Activated CD4-positive, alpha-beta T cell treated with anti-CD3 and anti-CD28 coated beads for 36 hours (primary cell): ENCODE data around the gene CGB1. TPM values are rescaled to one million over a fixed set of nuclear protein-coding genes. Genes with fewer than 3 reads are reported as not detected.

Experiments
- ATAC-seq: fragments of 200-7000 bp; cut with Tn5 transposase; one replicate; pipeline ENCODE4 v1.10.0; 2021; ENCODE audit warnings: mild to moderate bottlenecking, moderate library complexity
- CTCF ChIA-PET: fragments of 350-600 bp; sonication (Branson Sonifier 250); formaldehyde crosslinking; loops from one replicate; lab custom pipeline; 2021; ENCODE audit warnings: antibody characterized with exemption; lab: Charles Lee
- POLR2A ChIA-PET: fragments of 350-600 bp; sonication (Branson Sonifier 250); formaldehyde crosslinking; loops from one replicate; lab custom pipeline; 2021; ENCODE audit warnings: antibody characterized with exemption, inconsistent platforms; lab: Charles Lee
- DNase-seq: peaks from one replicate; pipeline ENCODE4 v3.0.0-alpha.2; 2020
- H3K27ac Mint-ChIP-seq: one replicate; pipeline ENCODE4 v1.8.0; 2021; ENCODE audit warnings: mixed read lengths
- H3K27me3 Mint-ChIP-seq: one replicate; pipeline ENCODE4 v1.8.0; 2021; ENCODE audit warnings: mixed read lengths
- H3K36me3 Mint-ChIP-seq: one replicate; pipeline ENCODE4 v1.8.0; 2021; ENCODE audit warnings: low read depth, mixed read lengths
- H3K4me1 Mint-ChIP-seq: one replicate; pipeline ENCODE4 v1.8.0; 2021; ENCODE audit warnings: mixed read lengths
- H3K4me3 Mint-ChIP-seq: one replicate; pipeline ENCODE4 v1.8.0; 2021; ENCODE audit warnings: mild to moderate bottlenecking, moderate library complexity, mixed read lengths
- H3K9me3 Mint-ChIP-seq: one replicate; pipeline ENCODE4 v1.8.0; 2021; ENCODE audit warnings: low read depth, mixed read lengths
- intact Hi-C, 2 experiments: fragments of 100-400 bp; cut with DNase I in 1 of 2; cut with micrococcal nuclease in 1 of 2; formaldehyde crosslinking; loops; one replicate each; pipeline versions ENCODE4 v1.14.2 to v1.15.1; 2022 to 2024; cut with DNase I, micrococcal nuclease
- total RNA-seq, 2 experiments: library from RNA; stranded (reverse); gene quantifications; one replicate each; pipeline ENCODE4 v1.2.3, GENCODE V29; 2021

Gene CGB1
- total RNA-seq, 2 experiments from 2014 or later, result not detected

GRCh38 chr19:48993175-48994034, 43.3 kb downstream of the CGB1 start, which contains the start of the genes GYS1 and RUVBL2:
Gene GYS1, minus strand, starts transcription at chr19:48993309. Its CDS starts 197 bp downstream, at chr19:48993112.
Gene RUVBL2, plus strand, starts transcription at chr19:48993887. Its CDS starts 25 bp downstream, at chr19:48993912.
- H3K9me3 Mint-ChIP-seq, result no peaks in the 10 kb centered on the region
- DNase-seq, result peak; percentile 100
- H3K4me1 Mint-ChIP-seq, result peaks cover 41% of the 10 kb centered on the region
- ATAC-seq, result peak; percentile 95
- intact Hi-C loops, result loop anchor here (1.0 to 10.0 kb wide), 27 partner anchors 28 to 1031 kb away; partner anchors contain the start of genes FTL (in 2 of the 2), ALDH16A1 (in 1 of the 2), BAX (in 1 of the 2) and C19orf73 (in 1 of the 2)
- POLR2A ChIA-PET, result interaction anchor here (0.5 to 1.3 kb wide), 12 partner anchors 10 to 918 kb away, joined by 3 to 10 read pairs (median 4); partner anchors contain the start of genes CA11 and NUCB1
- H3K4me3 Mint-ChIP-seq, result peak within 1 kb of the TSS; percentile 100
- CTCF ChIA-PET, result interaction anchor here (0.6 to 3.4 kb wide), 55 partner anchors 10 to 630 kb away, joined by 3 to 45 read pairs (median 4); partner anchors contain the start of genes BAX, CA11, DHDH and FTL
- H3K27ac Mint-ChIP-seq, result peak within 1 kb of the TSS; percentile 97
- no peaks in the 10 kb centered on the region for H3K27me3 Mint-ChIP-seq
- peaks cover 31% of the 10 kb centered on the region for H3K36me3 Mint-ChIP-seq

- intact Hi-C loops, result loop anchor here (1.0 to 10.0 kb wide), 28 partner anchors 27 to 1032 kb away; partner anchors contain the start of genes FTL (in 2 of the 2), ALDH16A1 (in 1 of the 2), BAX (in 1 of the 2) and C19orf73 (in 1 of the 2)
- ChIA-PET CTCF (interaction anchor here (0.6 to 3.4 kb wide), 28 partner anchors 9 to 630 kb away, joined by 3 to 45 read pairs (median 4); partner anchors contain the start of genes CA11, DHDH, FTL and HSD17B14), POLR2A (interaction anchor here (0.6 to 1.3 kb wide), 6 partner anchors 9 to 347 kb away, joined by 3 to 10 read pairs (median 4); partner anchors contain the start of genes CA11 and NUCB1)
- ATAC-seq, result no peak
- peak; percentile 44 for DNase-seq
- Mint-ChIP-seq H3K27me3 (no peaks in the 10 kb centered on the region), H3K4me1 (peaks cover 47% of the 10 kb centered on the region), H3K4me3 (peak overlapping the region; percentile 100), H3K27ac (peak overlapping the region; percentile 97), H3K9me3 (no peaks in the 10 kb centered on the region), H3K36me3 (peaks cover 36% of the 10 kb centered on the region)
These were observed 44.0 kb downstream of the CGB1 start for GRCh38 chr19:48992581-48993174.

DNA sequence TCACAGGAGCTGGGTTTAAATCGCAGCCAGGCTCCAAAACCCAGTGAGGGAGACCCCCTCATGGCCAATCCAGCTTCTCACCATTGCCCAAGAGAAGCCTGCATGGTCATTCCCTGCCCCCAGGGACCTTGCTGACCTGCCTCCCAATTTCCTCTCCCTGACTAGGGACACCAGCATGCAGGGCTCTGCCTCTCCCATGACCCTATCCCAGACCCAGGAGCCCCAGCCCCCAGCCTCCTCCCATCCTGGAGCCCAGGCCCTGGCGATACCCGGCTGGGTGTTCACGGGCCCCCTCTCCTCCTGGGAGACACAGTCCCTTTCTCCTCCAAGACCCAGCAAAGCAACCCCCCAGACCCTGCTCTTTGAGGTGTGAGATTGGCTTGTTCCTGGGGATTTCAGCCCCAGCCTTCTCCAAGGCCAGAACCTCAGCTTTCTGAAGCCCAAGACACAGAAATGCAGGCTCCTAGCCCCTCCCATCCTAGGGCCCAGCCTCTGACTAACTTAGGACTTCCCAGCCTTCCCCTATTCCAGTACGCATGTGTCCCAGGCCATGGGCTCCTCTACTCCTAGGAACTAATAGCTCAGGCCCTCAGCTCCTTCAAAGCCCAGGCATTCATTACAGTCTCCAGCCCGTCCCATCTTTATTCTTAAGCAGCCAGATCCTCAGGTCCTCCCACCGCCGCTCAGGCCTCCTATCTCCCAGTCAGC, 44.7 kb downstream of the CGB1 start:
- Mint-ChIP-seq H3K36me3 (peaks cover 39% of the 10 kb centered on the region), H3K9me3 (no peaks in the 10 kb centered on the region), H3K27me3 (no peaks in the 10 kb centered on the region), H3K4me3 (peak overlapping the region; percentile 100), H3K4me1 (peaks cover 52% of the 10 kb centered on the region), H3K27ac (peak overlapping the region; percentile 97)
- ChIA-PET POLR2A (interaction anchor here (0.6 to 0.9 kb wide), 2 partner anchors 180 to 209 kb away, joined by 3 to 6 read pairs; no protein-coding TSS in a partner anchor), CTCF (interaction anchor here (0.7 to 3.4 kb wide), 6 partner anchors 9 to 122 kb away, joined by 3 to 45 read pairs (median 7); no protein-coding TSS in a partner anchor)
- no peak for DNase-seq
- intact Hi-C loops, result loop anchor here (1.0 to 10.0 kb wide), 8 partner anchors 27 to 1033 kb away; partner anchors contain the start of genes C19orf73 (in 1 of the 2), EMP3 (in 1 of the 2), FTL (in 1 of the 2) and PPFIA3 (in 1 of the 2)
- no peak for ATAC-seq

GRCh38 chr19:48991011-48991609, 45.6 kb downstream of the CGB1 start:
- peaks cover 39% of the 10 kb centered on the region for H3K36me3 Mint-ChIP-seq
- H3K27ac Mint-ChIP-seq, result no peak overlapping the region
- H3K27me3 Mint-ChIP-seq, result no peaks in the 10 kb centered on the region
- no peak for ATAC-seq
- DNase-seq, result no peak
- peaks cover 51% of the 10 kb centered on the region for H3K4me1 Mint-ChIP-seq
- ChIA-PET POLR2A (interaction anchor here (0.6 kb wide), 1 partner anchor 179 kb away, joined by 6 read pairs; no protein-coding TSS in a partner anchor), CTCF (interaction anchor here (0.9 to 3.4 kb wide), 2 partner anchors 13 to 20 kb away, joined by 3 to 45 read pairs; no protein-coding TSS in a partner anchor)
- intact Hi-C loops, result loop anchor here (5.0 to 10.0 kb wide), 4 partner anchors 154 to 686 kb away; partner anchors contain the start of genes EMP3 (in 1 of the 2), PRMT1 (in 1 of the 2) and PRR12 (in 1 of the 2)
- H3K9me3 Mint-ChIP-seq, result no peaks in the 10 kb centered on the region
- H3K4me3 Mint-ChIP-seq, result no peak overlapping the region

GRCh38 chr19:48990400-48990799, 46.3 kb downstream of the CGB1 start:
- intact Hi-C loops, result loop anchor here (5.0 to 10.0 kb wide), 4 partner anchors 154 to 687 kb away; partner anchors contain the start of genes EMP3 (in 1 of the 2), PRMT1 (in 1 of the 2) and PRR12 (in 1 of the 2)
- ATAC-seq (no peak), DNase-seq (no peak)
- Mint-ChIP-seq H3K4me3 (peak overlapping the region; percentile 3), H3K27ac (peak overlapping the region; percentile 64), H3K4me1 (peaks cover 47% of the 10 kb centered on the region), H3K36me3 (peaks cover 43% of the 10 kb centered on the region), H3K27me3 (no peaks in the 10 kb centered on the region), H3K9me3 (no peaks in the 10 kb centered on the region)
- POLR2A ChIA-PET, result no interaction called here
- CTCF ChIA-PET, result interaction anchor here (1.6 kb wide), 1 partner anchor 20 kb away, joined by 4 read pairs; no protein-coding TSS in a partner anchor

GRCh38 chr19:48989701-48990291, 46.9 kb downstream of the CGB1 start:
- intact Hi-C loops, result loop anchor here (5.0 to 10.0 kb wide), 4 partner anchors 155 to 688 kb away; partner anchors contain the start of genes EMP3 (in 1 of the 2), PRMT1 (in 1 of the 2) and PRR12 (in 1 of the 2)
- POLR2A ChIA-PET, result no interaction called here
- no peak for ATAC-seq
- no peaks in the 10 kb centered on the region for H3K27me3 Mint-ChIP-seq
- H3K27ac Mint-ChIP-seq, result peak overlapping the region; percentile 64
- no peak for DNase-seq
- H3K9me3 Mint-ChIP-seq, result no peaks in the 10 kb centered on the region
- CTCF ChIA-PET, result interaction anchor here (0.7 to 1.6 kb wide), 3 partner anchors 9 to 98 kb away, joined by 3 to 4 read pairs (median 3); no protein-coding TSS in a partner anchor
- H3K4me3 Mint-ChIP-seq, result no peak overlapping the region
- H3K4me1 Mint-ChIP-seq, result peaks cover 41% of the 10 kb centered on the region
- H3K36me3 Mint-ChIP-seq, result peaks cover 40% of the 10 kb centered on the region

- CTCF ChIA-PET, result interaction anchor here (0.7 to 1.6 kb wide), 2 partner anchors 18 to 98 kb away, joined by 3 to 4 read pairs; no protein-coding TSS in a partner anchor
- H3K4me3 Mint-ChIP-seq, result no peak overlapping the region
- peaks cover 33% of the 10 kb centered on the region for H3K4me1 Mint-ChIP-seq
- intact Hi-C loops, result no loop called here
- H3K36me3 Mint-ChIP-seq, result peaks cover 37% of the 10 kb centered on the region
- POLR2A ChIA-PET, result no interaction called here
- H3K27ac Mint-ChIP-seq, result no peak overlapping the region
- ATAC-seq (no peak), DNase-seq (no peak)
- no peaks in the 10 kb centered on the region for H3K27me3 Mint-ChIP-seq
- H3K9me3 Mint-ChIP-seq, result no peaks in the 10 kb centered on the region
These were observed 47.8 kb downstream of the CGB1 start for GRCh38 chr19:48988860-48989259.

DNA sequence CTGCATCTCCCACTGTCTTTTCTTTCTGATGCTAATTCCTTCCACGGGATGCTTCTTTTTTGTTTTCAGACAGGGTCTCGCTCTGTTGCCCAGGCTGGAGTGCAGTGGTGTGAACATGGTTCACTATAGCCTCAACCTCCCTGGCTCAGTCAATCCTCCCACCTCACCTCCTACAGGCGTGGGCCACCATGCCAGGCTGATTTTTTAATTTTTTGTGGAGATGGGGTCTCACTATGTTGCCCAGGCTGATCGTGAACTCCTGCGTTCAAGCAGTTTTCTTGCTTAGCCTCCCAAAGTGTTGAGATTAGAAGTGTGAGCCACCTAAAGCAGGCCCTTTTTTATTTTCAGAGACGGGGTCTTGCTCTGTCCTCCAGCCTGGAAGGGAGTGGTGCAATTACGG, 48.4 kb downstream of the CGB1 start:
- no peak overlapping the region for H3K4me3 Mint-ChIP-seq
- ATAC-seq (no peak), DNase-seq (no peak)
- peak overlapping the region; percentile 20 for H3K27ac Mint-ChIP-seq
- CTCF ChIA-PET, result no interaction called here
- H3K27me3 Mint-ChIP-seq, result no peaks in the 10 kb centered on the region
- POLR2A ChIA-PET, result no interaction called here
- no peaks in the 10 kb centered on the region for H3K9me3 Mint-ChIP-seq
- intact Hi-C loops, result no loop called here
- H3K4me1 Mint-ChIP-seq, result peaks cover 30% of the 10 kb centered on the region
- H3K36me3 Mint-ChIP-seq, result peaks cover 36% of the 10 kb centered on the region

DNA sequence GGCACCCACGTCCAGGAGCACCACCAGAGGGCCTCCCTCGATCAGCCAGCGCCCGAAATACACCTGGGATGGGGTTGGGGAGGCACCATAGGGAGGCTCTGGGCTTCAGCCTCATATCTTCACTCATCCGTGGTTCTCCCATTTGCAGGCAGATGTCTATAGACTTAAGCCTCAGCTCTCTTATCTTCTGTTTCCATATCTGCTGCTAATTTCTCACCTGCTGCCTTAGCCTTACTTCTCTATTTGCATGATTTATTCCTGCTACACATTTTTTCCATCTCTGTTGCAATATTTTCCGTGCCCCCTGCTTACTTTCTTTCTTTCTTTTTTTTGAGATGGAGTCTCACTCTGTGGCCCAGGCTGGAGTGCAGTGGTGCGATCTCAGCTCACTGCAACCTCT, 49.4 kb downstream of the CGB1 start:
- H3K4me1 Mint-ChIP-seq, result peaks cover 29% of the 10 kb centered on the region
- H3K9me3 Mint-ChIP-seq, result no peaks in the 10 kb centered on the region
- peak overlapping the region; percentile 53 for H3K27ac Mint-ChIP-seq
- no peak for DNase-seq
- POLR2A ChIA-PET, result interaction anchor here (0.6 to 0.9 kb wide), 2 partner anchors 101 to 107 kb away, joined by 3 to 5 read pairs; no protein-coding TSS in a partner anchor
- CTCF ChIA-PET, result interaction anchor here (0.6 to 2.0 kb wide), 4 partner anchors 10 to 21 kb away, joined by 3 to 6 read pairs (median 4); no protein-coding TSS in a partner anchor
- intact Hi-C loops, result no loop called here
- H3K27me3 Mint-ChIP-seq, result no peaks in the 10 kb centered on the region
- peaks cover 38% of the 10 kb centered on the region for H3K36me3 Mint-ChIP-seq
- ATAC-seq, result peak; percentile 38
- no peak overlapping the region for H3K4me3 Mint-ChIP-seq
